Neural cell (in vitro differentiated cells): ENCODE data around the gene RASGRP2. TPM values are rescaled to one million over a fixed set of nuclear protein-coding genes. Genes with fewer than 3 reads are reported as not detected.

Experiments
- H2AFZ ChIP-seq: fragments of 200-600, 300-800 bp; sonication (generic), shearing (Covaris generic); 2 replicates; pipeline ENCODE4 v1.6.0; 2014; ENCODE audit warnings: low read depth, mild to moderate bottlenecking, antibody characterized with exemption, low read length, moderate library complexity
- H3F3A ChIP-seq: fragments of 200-600 bp; shearing (Covaris generic); 2 replicates; pipeline ENCODE4 v1.6.1; 2016; ENCODE audit warnings: mild to moderate bottlenecking, moderate library complexity, mixed read lengths, antibody characterized with exemption, low read length; ENCODE audit not compliant: insufficient read depth, poor library complexity, severe bottlenecking
- H3K27ac ChIP-seq: fragments of 200-600, 300-800 bp; sonication (generic), shearing (Covaris generic); 2 replicates; pipeline ENCODE4 v1.5.1; 2014; ENCODE audit warnings: mild to moderate bottlenecking, low read length, moderate library complexity
- H3K27me3 ChIP-seq: fragments of 300-800, 200-600 bp; sonication (generic), shearing (Covaris generic); 2 replicates; pipeline ENCODE4 v1.6.0; 2014; ENCODE audit warnings: mild to moderate bottlenecking, low read depth, low read length, moderate library complexity; ENCODE audit not compliant: insufficient read depth
- H3K36me3 ChIP-seq: fragments of 300-800, 200-600 bp; sonication (generic), shearing (Covaris generic); 2 replicates; pipeline ENCODE4 v1.5.1; 2014; ENCODE audit warnings: mild to moderate bottlenecking, antibody characterized with exemption, low read length, moderate library complexity; ENCODE audit not compliant: insufficient read depth
- H3K4me2 ChIP-seq: fragments of 300-800, 200-600 bp; sonication (generic), shearing (Covaris generic); 2 replicates; pipeline ENCODE4 v1.6.0; 2014; ENCODE audit warnings: mild to moderate bottlenecking, low read length
- H3K4me3 ChIP-seq: fragments of 300-800, 200-600 bp; sonication (generic), shearing (Covaris generic); 2 replicates; pipeline ENCODE4 v1.5.1; 2014; ENCODE audit warnings: mild to moderate bottlenecking, low read length, moderate library complexity
- H3K79me2 ChIP-seq: fragments of 200-600 bp; shearing (Covaris generic); replicated peaks from 2 replicates; pipeline ENCODE4 v1.6.0; 2014; ENCODE audit warnings: mild to moderate bottlenecking, low read length, moderate library complexity; ENCODE audit not compliant: insufficient read depth
- H3K9ac ChIP-seq: fragments of 300-800, 200-600 bp; sonication (generic), shearing (Covaris generic); 2 replicates; pipeline ENCODE4 v1.6.1; 2016; ENCODE audit warnings: mild to moderate bottlenecking, low read length, mixed read lengths
- H3K9me2 ChIP-seq: fragments of 200-600 bp; shearing (Covaris generic); 2 replicates; pipeline ENCODE4 v1.6.1; 2016; ENCODE audit warnings: mild to moderate bottlenecking, low read length, mixed read lengths; ENCODE audit not compliant: insufficient read depth
- H3K9me3 ChIP-seq: fragments of 200-600, 300-800 bp; sonication (generic), shearing (Covaris generic); 2 replicates; pipeline ENCODE4 v1.6.1; 2016; ENCODE audit warnings: mild to moderate bottlenecking, mixed run types, low read length, moderate library complexity, mixed read lengths
- H4K20me1 ChIP-seq: fragments of 200-600 bp; shearing (Covaris generic); 2 replicates; pipeline ENCODE4 v1.6.1; 2016; ENCODE audit warnings: mild to moderate bottlenecking, mixed run types; ENCODE audit not compliant: insufficient read depth
- EP300 ChIP-seq: fragments of 450-650 bp; conservative IDR thresholded peaks from 2 replicates; pipeline ENCODE4 v1.6.1; 2014; ENCODE audit warnings: antibody characterized with exemption, mild to moderate bottlenecking, moderate library complexity; ENCODE audit not compliant: poor library complexity, severe bottlenecking
- EZH2 ChIP-seq: fragments of 200-600, 300-800 bp; shearing (Covaris generic), sonication (generic); IDR thresholded peaks from 2 replicates; pipeline ENCODE4 v1.6.1; 2014; ENCODE audit warnings: antibody characterized with exemption, low read length, borderline replicate concordance, mild to moderate bottlenecking; ENCODE audit not compliant: insufficient read depth, poor library complexity, severe bottlenecking
- MXI1 ChIP-seq: fragments of 450-650 bp; conservative IDR thresholded peaks from 2 replicates; pipeline ENCODE4 v1.6.1; 2014; ENCODE audit warnings: antibody characterized with exemption, mild to moderate bottlenecking; ENCODE audit not compliant: poor library complexity, severe bottlenecking
- POLR2AphosphoS5 ChIP-seq: IDR thresholded peaks from 2 replicates; pipeline ENCODE4 v1.6.1; 2012
- RAD21 ChIP-seq: fragments of 450-650 bp; conservative IDR thresholded peaks from 2 replicates; pipeline ENCODE4 v1.6.1; 2014; ENCODE audit warnings: antibody characterized with exemption, mild to moderate bottlenecking, moderate library complexity
- SMC3 ChIP-seq: fragments of 450-650 bp; conservative IDR thresholded peaks from 2 replicates; pipeline ENCODE4 v1.6.1; 2014; ENCODE audit warnings: antibody characterized with exemption, mild to moderate bottlenecking, moderate library complexity; ENCODE audit not compliant: poor library complexity
- TAF1 ChIP-seq: IDR thresholded peaks from 2 replicates; pipeline ENCODE4 v1.6.1; 2012; ENCODE audit warnings: low read depth
- polyA plus RNA-seq: library from polyadenylated mRNA; depleted of rRNA; stranded (reverse); fragments of >200 nt; gene quantifications from 2 replicates; pipeline ENCODE4 v1.2.3, GENCODE V29; 2014
- TF ChIP-seq, protein P1 (sequence below): IDR thresholded peaks from 2 replicates; pipeline ENCODE4 v1.6.1; 2012; ENCODE audit warnings: borderline replicate concordance
- TF ChIP-seq, protein P2 (sequence below): fragments of 450-650 bp; IDR thresholded peaks from 2 replicates; pipeline ENCODE4 v1.5.1; 2014; ENCODE audit warnings: antibody characterized with exemption, mild to moderate bottlenecking, moderate library complexity; ENCODE audit not compliant: poor library complexity, severe bottlenecking

The RASGRP2 gene
- polyA plus RNA-seq, 1 donor from 2014 or later: 4.5 TPM

GRCh38 chr11:64754919-64755662, 11.1 kb upstream of the RASGRP2 start:
- Histone ChIP-seq H4K20me1 (no peaks in the 10 kb centered on the region), H3K9me3 (no peaks in the 10 kb centered on the region), H3K27ac (no peak overlapping the region), H3K36me3 (no peaks in the 10 kb centered on the region), H3K79me2 (no peaks in the 10 kb centered on the region), H2AFZ (no peak overlapping the region), H3F3A (no peaks in the 10 kb centered on the region), H3K9me2 (no peaks in the 10 kb centered on the region), H3K4me2 (no peak overlapping the region), H3K9ac (no peak overlapping the region), H3K27me3 (no peaks in the 10 kb centered on the region), H3K4me3 (no peak overlapping the region)
- TF ChIP-seq, protein P1, sequence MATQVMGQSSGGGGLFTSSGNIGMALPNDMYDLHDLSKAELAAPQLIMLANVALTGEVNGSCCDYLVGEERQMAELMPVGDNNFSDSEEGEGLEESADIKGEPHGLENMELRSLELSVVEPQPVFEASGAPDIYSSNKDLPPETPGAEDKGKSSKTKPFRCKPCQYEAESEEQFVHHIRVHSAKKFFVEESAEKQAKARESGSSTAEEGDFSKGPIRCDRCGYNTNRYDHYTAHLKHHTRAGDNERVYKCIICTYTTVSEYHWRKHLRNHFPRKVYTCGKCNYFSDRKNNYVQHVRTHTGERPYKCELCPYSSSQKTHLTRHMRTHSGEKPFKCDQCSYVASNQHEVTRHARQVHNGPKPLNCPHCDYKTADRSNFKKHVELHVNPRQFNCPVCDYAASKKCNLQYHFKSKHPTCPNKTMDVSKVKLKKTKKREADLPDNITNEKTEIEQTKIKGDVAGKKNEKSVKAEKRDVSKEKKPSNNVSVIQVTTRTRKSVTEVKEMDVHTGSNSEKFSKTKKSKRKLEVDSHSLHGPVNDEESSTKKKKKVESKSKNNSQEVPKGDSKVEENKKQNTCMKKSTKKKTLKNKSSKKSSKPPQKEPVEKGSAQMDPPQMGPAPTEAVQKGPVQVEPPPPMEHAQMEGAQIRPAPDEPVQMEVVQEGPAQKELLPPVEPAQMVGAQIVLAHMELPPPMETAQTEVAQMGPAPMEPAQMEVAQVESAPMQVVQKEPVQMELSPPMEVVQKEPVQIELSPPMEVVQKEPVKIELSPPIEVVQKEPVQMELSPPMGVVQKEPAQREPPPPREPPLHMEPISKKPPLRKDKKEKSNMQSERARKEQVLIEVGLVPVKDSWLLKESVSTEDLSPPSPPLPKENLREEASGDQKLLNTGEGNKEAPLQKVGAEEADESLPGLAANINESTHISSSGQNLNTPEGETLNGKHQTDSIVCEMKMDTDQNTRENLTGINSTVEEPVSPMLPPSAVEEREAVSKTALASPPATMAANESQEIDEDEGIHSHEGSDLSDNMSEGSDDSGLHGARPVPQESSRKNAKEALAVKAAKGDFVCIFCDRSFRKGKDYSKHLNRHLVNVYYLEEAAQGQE: no peak
- TF ChIP-seq TAF1 (no peak), POLR2AphosphoS5 (no peak), SMC3 (no peak), EP300 (no peak), EZH2 (no peak), MXI1 (no peak), RAD21 (no peak)
- TF ChIP-seq, protein P2, sequence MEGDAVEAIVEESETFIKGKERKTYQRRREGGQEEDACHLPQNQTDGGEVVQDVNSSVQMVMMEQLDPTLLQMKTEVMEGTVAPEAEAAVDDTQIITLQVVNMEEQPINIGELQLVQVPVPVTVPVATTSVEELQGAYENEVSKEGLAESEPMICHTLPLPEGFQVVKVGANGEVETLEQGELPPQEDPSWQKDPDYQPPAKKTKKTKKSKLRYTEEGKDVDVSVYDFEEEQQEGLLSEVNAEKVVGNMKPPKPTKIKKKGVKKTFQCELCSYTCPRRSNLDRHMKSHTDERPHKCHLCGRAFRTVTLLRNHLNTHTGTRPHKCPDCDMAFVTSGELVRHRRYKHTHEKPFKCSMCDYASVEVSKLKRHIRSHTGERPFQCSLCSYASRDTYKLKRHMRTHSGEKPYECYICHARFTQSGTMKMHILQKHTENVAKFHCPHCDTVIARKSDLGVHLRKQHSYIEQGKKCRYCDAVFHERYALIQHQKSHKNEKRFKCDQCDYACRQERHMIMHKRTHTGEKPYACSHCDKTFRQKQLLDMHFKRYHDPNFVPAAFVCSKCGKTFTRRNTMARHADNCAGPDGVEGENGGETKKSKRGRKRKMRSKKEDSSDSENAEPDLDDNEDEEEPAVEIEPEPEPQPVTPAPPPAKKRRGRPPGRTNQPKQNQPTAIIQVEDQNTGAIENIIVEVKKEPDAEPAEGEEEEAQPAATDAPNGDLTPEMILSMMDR: no peak

DNA sequence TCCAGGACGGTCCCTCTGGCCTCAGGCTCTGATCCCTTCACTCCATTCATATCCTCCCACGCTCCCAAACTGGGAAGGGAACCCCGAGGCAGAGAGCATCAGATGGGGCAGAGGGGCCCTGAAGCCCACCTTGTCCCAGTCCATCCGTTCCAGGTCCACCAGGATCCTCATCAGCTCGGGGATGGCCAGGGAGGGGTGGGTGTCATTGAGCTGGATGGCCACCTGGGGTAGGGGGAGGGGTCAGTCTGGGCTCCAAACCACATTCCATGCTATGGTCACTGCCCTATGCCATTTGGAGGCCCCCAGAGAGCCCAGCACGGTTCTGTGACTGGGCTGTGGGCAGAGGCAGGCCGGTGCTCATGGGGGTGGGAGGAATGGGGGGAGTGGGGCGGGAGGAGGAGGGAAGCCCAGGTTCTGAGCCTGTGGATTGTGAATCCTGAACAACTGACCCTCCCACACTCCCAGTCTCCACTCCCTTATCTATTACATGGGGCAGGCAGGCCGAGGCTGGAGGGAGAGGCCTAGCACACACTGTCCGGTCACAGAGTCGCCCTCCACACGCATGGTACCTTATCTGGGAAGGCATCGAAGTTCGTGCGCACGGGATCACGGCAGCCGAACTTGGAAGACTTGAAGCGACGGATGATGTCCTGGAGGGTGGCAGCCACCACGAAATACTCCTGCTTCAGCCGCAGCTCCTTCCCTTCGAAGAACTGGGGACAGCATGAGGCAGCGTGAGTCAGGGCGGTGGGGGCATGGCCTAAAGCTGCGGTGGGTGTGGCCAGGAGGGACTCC, 10.4 kb upstream of the RASGRP2 start:
- TF ChIP-seq SMC3 (no peak), TAF1 (no peak), EZH2 (no peak), MXI1 (no peak), POLR2AphosphoS5 (no peak), RAD21 (no peak), EP300 (no peak)
- TF ChIP-seq, protein P2: no peak
- TF ChIP-seq, protein P1: no peak
- H3K36me3 ChIP-seq: no peaks in the 10 kb centered on the region
- H3K9me2 ChIP-seq: no peaks in the 10 kb centered on the region

More for the DNA sequence above, 10.4 kb upstream of the RASGRP2 start:
- Histone ChIP-seq H3K27ac (no peak overlapping the region), H3K27me3 (no peaks in the 10 kb centered on the region), H2AFZ (no peak overlapping the region), H3F3A (no peaks in the 10 kb centered on the region), H3K9me3 (no peaks in the 10 kb centered on the region), H3K9ac (no peak overlapping the region), H4K20me1 (no peaks in the 10 kb centered on the region), H3K4me2 (no peak overlapping the region), H3K4me3 (no peak overlapping the region), H3K79me2 (no peaks in the 10 kb centered on the region)
